Effector memory CD4-positive, alpha-beta T cell (primary cell): ENCODE data around the gene ABR.

Experiments used
- DNase-seq, 3 donors: peaks; one replicate each; pipeline ENCODE4 v3.0.0-alpha.2; 2020
- H3K27ac ChIP-seq: 2 replicates; pipeline ENCODE4 v1.7.0; 2013; ENCODE audit warnings: mild to moderate bottlenecking, low read length, moderate library complexity; ENCODE audit not compliant: insufficient read depth, poor library complexity, severe bottlenecking
- H3K27me3 ChIP-seq: replicated peaks from 2 replicates; pipeline ENCODE4 v1.7.0; 2013; ENCODE audit warnings: mild to moderate bottlenecking, low read length; ENCODE audit not compliant: insufficient read depth, control insufficient read depth, poor library complexity, severe bottlenecking
- H3K36me3 ChIP-seq: 2 replicates; pipeline ENCODE4 v1.7.0; 2013; ENCODE audit warnings: mild to moderate bottlenecking, low read length, moderate library complexity; ENCODE audit not compliant: control insufficient read depth, insufficient read depth
- H3K4me1 ChIP-seq: 2 replicates; pipeline ENCODE4 v1.7.0; 2013; ENCODE audit warnings: low read length, mild to moderate bottlenecking; ENCODE audit not compliant: control insufficient read depth, insufficient read depth, poor library complexity, severe bottlenecking
- H3K4me3 ChIP-seq: 2 replicates; pipeline ENCODE4 v1.7.0; 2013; ENCODE audit warnings: low read length, low read depth, mild to moderate bottlenecking; ENCODE audit not compliant: insufficient read depth, poor library complexity, severe bottlenecking
- H3K9me3 ChIP-seq: 2 replicates; pipeline ENCODE4 v1.7.0; 2013; ENCODE audit warnings: mild to moderate bottlenecking, low read length, moderate library complexity; ENCODE audit not compliant: control insufficient read depth

Gene ABR

GRCh38 chr17:968812-969730 lies 210.7 kb downstream of the ABR start:
- H3K27ac ChIP-seq, result no peak overlapping the region
- peaks cover 5% of the 10 kb centered on the region for H3K27me3 ChIP-seq

GRCh38 chr17:967122-967521 lies 212.7 kb downstream of the ABR start:
- DNase-seq, result no peak
- no peak overlapping the region for H3K27ac ChIP-seq
- no peaks in the 10 kb centered on the region for H3K36me3 ChIP-seq
- H3K4me3 ChIP-seq, result no peak overlapping the region
- no peaks in the 10 kb centered on the region for H3K9me3 ChIP-seq
- H3K4me1 ChIP-seq, result no peaks in the 10 kb centered on the region
- peaks cover 5% of the 10 kb centered on the region for H3K27me3 ChIP-seq

More at GRCh38 chr17:968812-969730, 210.7 kb downstream of the ABR start:
- H3K4me1 ChIP-seq, result no peaks in the 10 kb centered on the region
- no peaks in the 10 kb centered on the region for H3K36me3 ChIP-seq
- H3K9me3 ChIP-seq, result no peaks in the 10 kb centered on the region
- no peak for DNase-seq
- no peak overlapping the region for H3K4me3 ChIP-seq

- no peak overlapping the region for H3K27ac ChIP-seq
- no peak overlapping the region for H3K4me3 ChIP-seq
- peaks cover 5% of the 10 kb centered on the region for H3K27me3 ChIP-seq
- H3K36me3 ChIP-seq, result no peaks in the 10 kb centered on the region
- no peaks in the 10 kb centered on the region for H3K4me1 ChIP-seq
- DNase-seq, result no peak
- no peaks in the 10 kb centered on the region for H3K9me3 ChIP-seq
These were observed 214.3 kb downstream of the ABR start for GRCh38 chr17:965311-965989.

- no peak for DNase-seq
- no peaks in the 10 kb centered on the region for H3K4me1 ChIP-seq
- H3K27me3 ChIP-seq, result peaks cover 5% of the 10 kb centered on the region
- no peaks in the 10 kb centered on the region for H3K36me3 ChIP-seq
- H3K9me3 ChIP-seq, result no peaks in the 10 kb centered on the region
- H3K4me3 ChIP-seq, result no peak overlapping the region
- H3K27ac ChIP-seq, result no peak overlapping the region
These were observed 214.9 kb downstream of the ABR start for GRCh38 chr17:964876-965275.

- no peaks in the 10 kb centered on the region for H3K36me3 ChIP-seq
- peaks cover 5% of the 10 kb centered on the region for H3K27me3 ChIP-seq
- DNase-seq, result no peak
- H3K4me3 ChIP-seq, result no peak overlapping the region
- no peak overlapping the region for H3K27ac ChIP-seq
- no peaks in the 10 kb centered on the region for H3K4me1 ChIP-seq
- no peaks in the 10 kb centered on the region for H3K9me3 ChIP-seq
These were observed 217.1 kb downstream of the ABR start for GRCh38 chr17:962670-963069.

- Histone ChIP-seq H3K36me3 (no peaks in the 10 kb centered on the region), H3K4me3 (no peak overlapping the region), H3K27me3 (peaks cover 5% of the 10 kb centered on the region), H3K4me1 (no peaks in the 10 kb centered on the region), H3K27ac (no peak overlapping the region), H3K9me3 (no peaks in the 10 kb centered on the region)
- no peak for DNase-seq
These were observed 217.6 kb downstream of the ABR start for GRCh38 chr17:962166-962565.

- H3K4me3 ChIP-seq, result no peak overlapping the region
- no peaks in the 10 kb centered on the region for H3K9me3 ChIP-seq
- H3K27ac ChIP-seq, result no peak overlapping the region
- no peaks in the 10 kb centered on the region for H3K27me3 ChIP-seq
- H3K36me3 ChIP-seq, result no peaks in the 10 kb centered on the region
- H3K4me1 ChIP-seq, result no peaks in the 10 kb centered on the region
- DNase-seq, result no peak
These were observed 220.9 kb downstream of the ABR start for GRCh38 chr17:958712-959451.

- Histone ChIP-seq H3K4me3 (no peak overlapping the region), H3K36me3 (no peaks in the 10 kb centered on the region), H3K27ac (no peak overlapping the region), H3K4me1 (no peaks in the 10 kb centered on the region), H3K27me3 (no peaks in the 10 kb centered on the region), H3K9me3 (no peaks in the 10 kb centered on the region)
- no peak for DNase-seq
These were observed 221.8 kb downstream of the ABR start for GRCh38 chr17:957856-958421.

- Histone ChIP-seq H3K27ac (no peak overlapping the region), H3K4me3 (no peak overlapping the region), H3K27me3 (peaks cover 2% of the 10 kb centered on the region), H3K36me3 (no peaks in the 10 kb centered on the region), H3K9me3 (no peaks in the 10 kb centered on the region), H3K4me1 (no peaks in the 10 kb centered on the region)
- no peak for DNase-seq
These were observed 222.9 kb downstream of the ABR start for GRCh38 chr17:956905-957304.
